ENCODE data around the gene ST6GALNAC5.

DNA sequence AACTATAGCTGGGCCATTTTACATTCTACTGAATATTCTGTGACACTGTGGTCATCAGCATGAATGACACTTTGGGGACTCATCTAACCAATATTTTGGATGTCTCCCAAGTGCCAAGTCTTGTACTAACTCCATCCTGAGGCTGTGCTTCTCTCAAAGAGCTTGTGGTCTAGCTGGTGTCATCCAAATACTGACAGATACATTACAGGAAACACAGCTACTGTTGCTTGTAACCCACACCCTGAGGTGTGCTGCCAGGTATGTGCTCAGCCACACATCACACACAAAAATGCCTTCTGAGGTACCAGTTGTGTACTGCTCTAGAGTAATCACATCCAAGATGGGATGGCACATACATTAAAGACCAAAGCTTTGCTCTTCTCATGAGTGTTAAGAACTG is 81.6 kb downstream of the ST6GALNAC5 start:
- TF ChIP-seq EZH2 (optimal IDR thresholded peaks at IDR 0.05; ENCODE audit: low read depth, low read length) (no peak), CTCF (IDR thresholded peaks at IDR 0.05; ENCODE audit: low read length) (no peak), EZH2phosphoT487 (IDR thresholded peaks at IDR 0.05; ENCODE audit: low read length) (no peak)

All from MM.1S (cell line).